HEK293 (cell line): Measurements from ENCODE around the gene ARSB.

Experiments used
- RBAK ChIP-seq: fragments of 450-650 bp; formaldehyde crosslinking; IDR thresholded peaks from 2 replicates; pipeline ENCODE4 v1.5.1; 2016; ENCODE audit warnings: missing biosample characterization, missing genetic modification characterization
- SALL2 ChIP-seq: fragments of 450-650 bp; formaldehyde crosslinking; IDR thresholded peaks from 2 replicates; pipeline ENCODE4 v1.5.0; 2017; ENCODE audit warnings: missing biosample characterization, mild to moderate bottlenecking, missing genetic modification characterization, borderline replicate concordance
- ZBTB21 ChIP-seq: fragments of 450-650 bp; formaldehyde crosslinking; IDR thresholded peaks from 2 replicates; pipeline ENCODE4 v1.5.1; 2017; ENCODE audit warnings: missing biosample characterization, missing genetic modification characterization
- ZNF274 ChIP-seq, 2 experiments: fragments of 200-500 bp in 1 of 2; fragments of 450-650 bp in 1 of 2; sonication (Bioruptor generic) in 1 of 2; formaldehyde crosslinking in 1 of 2; IDR thresholded peaks; 2 replicates each; pipeline versions ENCODE4 v1.5.1 to v1.6.1; 2014 to 2016; ENCODE audit warnings: borderline replicate concordance in 1 of 2, inconsistent platforms in 1 of 2, low read length in 1 of 2, missing biosample characterization in 1 of 2, missing genetic modification characterization in 1 of 2
- ZNF324 ChIP-seq: fragments of 450-650 bp; formaldehyde crosslinking; IDR thresholded peaks from 2 replicates; pipeline ENCODE4 v1.5.1; 2016; ENCODE audit warnings: missing biosample characterization, missing genetic modification characterization
- ZNF433 ChIP-seq: fragments of 450-650 bp; formaldehyde crosslinking; IDR thresholded peaks from 2 replicates; pipeline ENCODE4 v1.5.1; 2016; ENCODE audit warnings: missing biosample characterization, missing genetic modification characterization, low read depth
- TF ChIP-seq, protein P1 (sequence below): fragments of 450-650 bp; formaldehyde crosslinking; IDR thresholded peaks from 2 replicates; pipeline ENCODE4 v1.5.1; 2016; ENCODE audit warnings: missing biosample characterization, missing genetic modification characterization
- TF ChIP-seq, protein P2 (sequence below): fragments of 450-650 bp; formaldehyde crosslinking; IDR thresholded peaks from 2 replicates; pipeline ENCODE4 v1.5.1; 2017; ENCODE audit warnings: missing biosample characterization, missing genetic modification characterization

DNA sequence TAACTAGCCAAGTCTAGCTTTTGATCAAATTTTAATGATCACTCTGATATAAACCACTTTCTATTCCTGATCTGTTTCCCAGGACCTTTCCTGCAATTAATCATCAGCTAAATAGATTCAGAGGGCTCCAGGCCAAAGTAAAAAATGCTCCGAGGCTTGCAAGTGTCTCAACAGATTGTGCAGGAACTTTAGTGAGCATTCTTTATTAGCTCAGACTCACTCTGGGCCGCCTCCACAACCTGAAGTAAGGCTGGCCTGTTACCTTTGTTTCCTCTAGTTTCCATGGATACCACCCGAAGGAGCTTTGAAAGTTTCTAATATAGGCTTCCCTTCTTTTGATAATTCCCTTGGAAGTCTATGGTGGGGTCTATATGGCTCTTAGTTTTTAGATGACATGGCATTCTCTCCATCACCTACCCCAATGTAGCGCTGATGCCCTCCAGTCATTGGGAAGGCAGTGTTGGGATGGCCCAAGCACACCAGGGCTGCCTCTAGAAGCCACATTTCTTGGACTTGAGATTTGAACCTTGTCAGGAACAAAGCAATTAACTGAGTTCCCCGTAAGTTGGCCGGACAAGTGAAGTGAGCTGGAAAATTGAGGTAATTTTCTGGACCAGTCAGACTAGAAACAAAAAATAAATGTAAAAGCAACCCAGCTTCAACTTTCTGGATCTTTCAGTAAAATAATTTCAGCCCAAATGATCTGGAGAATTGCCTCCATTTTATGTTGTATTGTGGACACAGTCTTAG is 238.9 kb downstream of the ARSB start:
- no peak for TF ChIP-seq ZBTB21 (tag by site-specific recombination)
- no peak for TF ChIP-seq ZNF274 (IDR thresholded peaks at IDR 0.05; ENCODE audit: low read length)
- TF ChIP-seq ZNF274 (tag by site-specific recombination; IDR thresholded peaks at IDR 0.05; ENCODE audit: borderline replicate concordance) = no peak
- no peak for TF ChIP-seq SALL2 (tag by site-specific recombination)
- no peak for TF ChIP-seq RBAK (tag by site-specific recombination)
- TF ChIP-seq, protein P1, sequence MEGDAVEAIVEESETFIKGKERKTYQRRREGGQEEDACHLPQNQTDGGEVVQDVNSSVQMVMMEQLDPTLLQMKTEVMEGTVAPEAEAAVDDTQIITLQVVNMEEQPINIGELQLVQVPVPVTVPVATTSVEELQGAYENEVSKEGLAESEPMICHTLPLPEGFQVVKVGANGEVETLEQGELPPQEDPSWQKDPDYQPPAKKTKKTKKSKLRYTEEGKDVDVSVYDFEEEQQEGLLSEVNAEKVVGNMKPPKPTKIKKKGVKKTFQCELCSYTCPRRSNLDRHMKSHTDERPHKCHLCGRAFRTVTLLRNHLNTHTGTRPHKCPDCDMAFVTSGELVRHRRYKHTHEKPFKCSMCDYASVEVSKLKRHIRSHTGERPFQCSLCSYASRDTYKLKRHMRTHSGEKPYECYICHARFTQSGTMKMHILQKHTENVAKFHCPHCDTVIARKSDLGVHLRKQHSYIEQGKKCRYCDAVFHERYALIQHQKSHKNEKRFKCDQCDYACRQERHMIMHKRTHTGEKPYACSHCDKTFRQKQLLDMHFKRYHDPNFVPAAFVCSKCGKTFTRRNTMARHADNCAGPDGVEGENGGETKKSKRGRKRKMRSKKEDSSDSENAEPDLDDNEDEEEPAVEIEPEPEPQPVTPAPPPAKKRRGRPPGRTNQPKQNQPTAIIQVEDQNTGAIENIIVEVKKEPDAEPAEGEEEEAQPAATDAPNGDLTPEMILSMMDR (tag by site-specific recombination) = no peak
- TF ChIP-seq, protein P2, sequence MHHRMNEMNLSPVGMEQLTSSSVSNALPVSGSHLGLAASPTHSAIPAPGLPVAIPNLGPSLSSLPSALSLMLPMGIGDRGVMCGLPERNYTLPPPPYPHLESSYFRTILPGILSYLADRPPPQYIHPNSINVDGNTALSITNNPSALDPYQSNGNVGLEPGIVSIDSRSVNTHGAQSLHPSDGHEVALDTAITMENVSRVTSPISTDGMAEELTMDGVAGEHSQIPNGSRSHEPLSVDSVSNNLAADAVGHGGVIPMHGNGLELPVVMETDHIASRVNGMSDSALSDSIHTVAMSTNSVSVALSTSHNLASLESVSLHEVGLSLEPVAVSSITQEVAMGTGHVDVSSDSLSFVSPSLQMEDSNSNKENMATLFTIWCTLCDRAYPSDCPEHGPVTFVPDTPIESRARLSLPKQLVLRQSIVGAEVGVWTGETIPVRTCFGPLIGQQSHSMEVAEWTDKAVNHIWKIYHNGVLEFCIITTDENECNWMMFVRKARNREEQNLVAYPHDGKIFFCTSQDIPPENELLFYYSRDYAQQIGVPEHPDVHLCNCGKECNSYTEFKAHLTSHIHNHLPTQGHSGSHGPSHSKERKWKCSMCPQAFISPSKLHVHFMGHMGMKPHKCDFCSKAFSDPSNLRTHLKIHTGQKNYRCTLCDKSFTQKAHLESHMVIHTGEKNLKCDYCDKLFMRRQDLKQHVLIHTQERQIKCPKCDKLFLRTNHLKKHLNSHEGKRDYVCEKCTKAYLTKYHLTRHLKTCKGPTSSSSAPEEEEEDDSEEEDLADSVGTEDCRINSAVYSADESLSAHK = no peak
- no peak for TF ChIP-seq ZNF324
- TF ChIP-seq ZNF433 (tag by site-specific recombination) = no peak
